IMR-90 (cell line): ENCODE data around the gene MALRD1. TPM values are rescaled to one million over a fixed set of nuclear protein-coding genes. Genes with fewer than 3 reads are reported as not detected.

Experiments used
- ATAC-seq: fragments of 200-7000 bp; cut with Tn5 transposase; 2 replicates; pipeline ENCODE4 v1.9.1; 2020; ENCODE audit warnings: low read depth, mild to moderate bottlenecking, moderate library complexity
- BruUV-seq: library from RNA; stranded (reverse); fragments of 400-500 nt; replicated peaks from 2 replicates; lab custom pipeline; 2021; lab: Mats Ljungman, UMichigan
- CTCF ChIA-PET: fragments of 300-600 bp; formaldehyde crosslinking; extraction: SDS; loops from one replicate; lab custom pipeline; 2021; ENCODE audit warnings: antibody characterized with exemption; lab: Yijun Ruan, JAX
- POLR2A ChIA-PET: fragments of 300-600 bp; sonication (Branson Sonifier 250); formaldehyde crosslinking; loops from one replicate; lab custom pipeline; 2022; ENCODE audit warnings: antibody characterized with exemption; ENCODE audit not compliant: unreplicated experiment; lab: Charles Lee
- DNase-seq: peaks from one replicate; pipeline ENCODE4 v3.0.0; 2013
- H2AFZ ChIP-seq: replicated peaks from 2 replicates; pipeline ENCODE3; 2013; ENCODE audit warnings: low read length, mild to moderate bottlenecking; ENCODE audit not compliant: poor library complexity
- H2AK5ac ChIP-seq: 2 replicates; pipeline ENCODE4 v1.6.1; 2013; ENCODE audit warnings: low read depth, low read length, inconsistent platforms
- H2AK9ac ChIP-seq: replicated peaks from 2 replicates; pipeline ENCODE3; 2013; ENCODE audit warnings: mild to moderate bottlenecking, low read depth, low read length, moderate library complexity; ENCODE audit not compliant: poor library complexity
- H2BK120ac ChIP-seq: 2 replicates; pipeline ENCODE4 v1.6.1; 2013; ENCODE audit warnings: low read depth, low read length, inconsistent platforms
- H2BK15ac ChIP-seq: 3 replicates; pipeline ENCODE4 v1.6.1; 2013; ENCODE audit warnings: low read depth, low read length, inconsistent platforms
- H2BK20ac ChIP-seq: 2 replicates; pipeline ENCODE4 v1.6.1; 2013; ENCODE audit warnings: low read depth, mild to moderate bottlenecking, inconsistent platforms, low read length, moderate library complexity
- H2BK5ac ChIP-seq: 2 replicates; pipeline ENCODE4 v1.6.1; 2013; ENCODE audit warnings: mild to moderate bottlenecking, low read depth, low read length, inconsistent platforms; ENCODE audit not compliant: poor library complexity, severe bottlenecking
- H3K14ac ChIP-seq: replicated peaks from 2 replicates; pipeline ENCODE4 v1.6.1; 2013; ENCODE audit warnings: low read depth, low read length, inconsistent platforms
- H3K18ac ChIP-seq: 2 replicates; pipeline ENCODE4 v1.6.1; 2013; ENCODE audit warnings: low read depth, low read length, control low read depth
- H3K23ac ChIP-seq: 2 replicates; pipeline ENCODE4 v1.6.1; 2013; ENCODE audit warnings: low read depth, low read length, inconsistent platforms
- H3K27ac ChIP-seq: 2 replicates; pipeline ENCODE4 v1.5.1; 2013; ENCODE audit warnings: mild to moderate bottlenecking, control low read depth, low read length; ENCODE audit not compliant: insufficient read depth
- H3K27me3 ChIP-seq: 2 replicates; pipeline ENCODE4 v1.6.1; 2013; ENCODE audit warnings: low read length; ENCODE audit not compliant: control insufficient read depth, insufficient read depth
- H3K36me3 ChIP-seq: 2 replicates; pipeline ENCODE4 v1.6.1; 2013; ENCODE audit warnings: low read length, mixed read lengths; ENCODE audit not compliant: control insufficient read depth, insufficient read depth
- H3K4ac ChIP-seq: 2 replicates; pipeline ENCODE4 v1.6.1; 2013; ENCODE audit warnings: low read depth, low read length, inconsistent platforms
- H3K4me1 ChIP-seq: 2 replicates; pipeline ENCODE4 v1.6.1; 2013; ENCODE audit warnings: low read length, mixed read lengths; ENCODE audit not compliant: control insufficient read depth, insufficient read depth
- H3K4me2 ChIP-seq: 2 replicates; pipeline ENCODE4 v1.6.1; 2013; ENCODE audit warnings: low read depth, mild to moderate bottlenecking, control low read depth, low read length, moderate library complexity
- H3K4me3 ChIP-seq: 2 replicates; pipeline ENCODE4 v1.5.1; 2013; ENCODE audit warnings: low read depth, mild to moderate bottlenecking, control low read depth, low read length, moderate library complexity; ENCODE audit not compliant: insufficient read depth
- H3K56ac ChIP-seq: 2 replicates; pipeline ENCODE4 v1.6.1; 2013; ENCODE audit warnings: low read length, inconsistent platforms; ENCODE audit not compliant: insufficient read depth; ENCODE audit errors: extremely low read depth
- H3K79me1 ChIP-seq, 2 experiments: 2 replicates each; pipeline ENCODE4 v1.6.1; 2013; ENCODE audit warnings: low read length in 2 of 2, inconsistent platforms in 1 of 2, low read depth in 1 of 2
- H3K9ac ChIP-seq: 2 replicates; pipeline ENCODE4 v1.6.1; 2013; ENCODE audit warnings: low read depth, low read length, control low read depth
- H3K9me1 ChIP-seq: 2 replicates; pipeline ENCODE4 v1.6.1; 2013; ENCODE audit warnings: low read length, inconsistent platforms; ENCODE audit not compliant: insufficient read depth
- H3K9me3 ChIP-seq: 2 replicates; pipeline ENCODE4 v1.6.1; 2013; ENCODE audit warnings: low read length; ENCODE audit not compliant: control insufficient read depth, insufficient read depth
- H4K20me1 ChIP-seq: 2 replicates; pipeline ENCODE4 v1.6.1; 2013; ENCODE audit warnings: low read length, inconsistent platforms; ENCODE audit not compliant: insufficient read depth
- H4K5ac ChIP-seq: 2 replicates; pipeline ENCODE4 v1.6.1; 2013; ENCODE audit warnings: mild to moderate bottlenecking, low read depth, low read length, control low read depth
- H4K8ac ChIP-seq, 2 experiments: 2 replicates each; pipeline ENCODE4 v1.6.1; 2013; ENCODE audit warnings: low read depth in 2 of 2, low read length in 2 of 2, control low read depth in 1 of 2, inconsistent platforms in 1 of 2
- H4K91ac ChIP-seq: 2 replicates; pipeline ENCODE4 v1.6.1; 2013; ENCODE audit warnings: low read depth, low read length, inconsistent platforms; ENCODE audit not compliant: insufficient read depth
- BHLHE40 ChIP-seq: fragments of 150-350 bp; IDR thresholded peaks from 2 replicates; pipeline ENCODE4 v1.6.1; 2016; ENCODE audit warnings: mild to moderate bottlenecking, low read depth, low read length
- CEBPB ChIP-seq: IDR thresholded peaks from 2 replicates; pipeline ENCODE4 v1.6.1; 2012; ENCODE audit warnings: low read depth, low read length, improper control_type of control experiment
- CHD1 ChIP-seq: IDR thresholded peaks from 2 replicates; pipeline ENCODE4 v1.6.1; 2012; ENCODE audit warnings: low read depth, low read length, improper control_type of control experiment
- FOS ChIP-seq: fragments of 150-350 bp; IDR thresholded peaks from 2 replicates; pipeline ENCODE4 v1.6.1; 2016; ENCODE audit warnings: low read depth, low read length
- MAFK ChIP-seq: IDR thresholded peaks from 2 replicates; pipeline ENCODE4 v1.6.1; 2012; ENCODE audit warnings: low read depth, low read length, improper control_type of control experiment
- MAZ ChIP-seq: IDR thresholded peaks from 2 replicates; pipeline ENCODE4 v1.6.1; 2012; ENCODE audit warnings: low read depth, mild to moderate bottlenecking, low read length, improper control_type of control experiment, moderate library complexity, borderline replicate concordance
- MXI1 ChIP-seq: IDR thresholded peaks from 2 replicates; pipeline ENCODE4 v1.6.1; 2012; ENCODE audit warnings: low read depth, mild to moderate bottlenecking, low read length, moderate library complexity, borderline replicate concordance
- NFE2L2 ChIP-seq: fragments of 150-350 bp; IDR thresholded peaks from 2 replicates; pipeline ENCODE4 v1.6.1; 2016; ENCODE audit warnings: low read depth, mild to moderate bottlenecking, low read length
- POLR2A ChIP-seq: IDR thresholded peaks from 2 replicates; pipeline ENCODE4 v1.6.1; 2012; ENCODE audit warnings: mild to moderate bottlenecking, low read depth, low read length
- RAD21 ChIP-seq: IDR thresholded peaks from 2 replicates; pipeline ENCODE4 v1.6.1; 2012; ENCODE audit warnings: low read length, improper control_type of control experiment
- RCOR1 ChIP-seq: IDR thresholded peaks from 2 replicates; pipeline ENCODE4 v1.6.1; 2012; ENCODE audit warnings: mild to moderate bottlenecking, low read length, improper control_type of control experiment; ENCODE audit not compliant: insufficient replicate concordance
- RFX5 ChIP-seq: IDR thresholded peaks from 2 replicates; pipeline ENCODE4 v1.8.0; 2012; ENCODE audit warnings: low read depth, mild to moderate bottlenecking, low read length, moderate library complexity
- SMC3 ChIP-seq: fragments of 150-350 bp; IDR thresholded peaks from 2 replicates; pipeline ENCODE4 v1.6.1; 2016; ENCODE audit warnings: low read depth, mild to moderate bottlenecking, antibody characterized with exemption, low read length, moderate library complexity
- WGBS, 2 experiments: methylation state at CpG; one replicate each; pipeline versions ENCODE4 v1.1.5 to v1.1.7; 2013; ENCODE audit warnings: missing lambda C conversion rate in 2 of 2; ENCODE audit not compliant: insufficient read length in 1 of 2; ENCODE audit errors: extremely low coverage in 2 of 2; 5-methylcytosine and 5-hydroxymethylcytosine counted together
- dilution Hi-C: fragments of 300-500 bp; cut with HindIII; formaldehyde crosslinking; loops from one replicate; pipeline ENCODE4 v1.14.3; 2018; ENCODE audit warnings: low sequenced_read_pairs; ENCODE audit not compliant: unreplicated experiment
- in situ Hi-C: fragments of 300-500 bp; cut with MboI; formaldehyde crosslinking; loops from 3 replicates; pipeline ENCODE4 v1.14.3; 2019; ENCODE audit warnings: low sequenced_read_pairs, inconsistent platforms, mixed read lengths
- intact Hi-C: fragments of 100-400 bp; cut with micrococcal nuclease; formaldehyde crosslinking; loops from 2 replicates; pipeline ENCODE4 v1.10.0; 2022
- polyA plus RNA-seq, 3 experiments: library from polyadenylated mRNA; depleted of rRNA; stranded (reverse); fragments of >200 nt; gene quantifications; 2 replicates each; pipeline ENCODE4 v1.2.3, GENCODE V29; 2012; ENCODE audit warnings: low replicate concordance in 1 of 3
- total RNA-seq: library from RNA; depleted of rRNA; stranded (reverse); fragments of >200 nt; gene quantifications from 2 replicates; pipeline ENCODE4 v1.2.3, GENCODE V29; 2012
- TF ChIP-seq, protein P1 (sequence below): fragments of 150-350 bp; IDR thresholded peaks from 2 replicates; pipeline ENCODE4 v1.6.1; 2017; ENCODE audit warnings: mild to moderate bottlenecking, antibody characterized with exemption, low read length, low read depth
- TF ChIP-seq, protein P2 (sequence below): conservative IDR thresholded peaks from 2 replicates; pipeline ENCODE4 v1.5.1; 2012; ENCODE audit warnings: mild to moderate bottlenecking, low read depth, low read length, improper control_type of control experiment
- TF ChIP-seq, protein P3 (sequence below): fragments of 150-350 bp; IDR thresholded peaks from 2 replicates; pipeline ENCODE4 v1.6.1; 2016; ENCODE audit warnings: low read depth, mild to moderate bottlenecking, low read length, moderate library complexity, borderline replicate concordance

The MALRD1 gene
- total and polyA plus RNA-seq, 2 of the 4 experiments (the other 2 are of a cell fraction), result 0.34 to 1.1 TPM

DNA sequence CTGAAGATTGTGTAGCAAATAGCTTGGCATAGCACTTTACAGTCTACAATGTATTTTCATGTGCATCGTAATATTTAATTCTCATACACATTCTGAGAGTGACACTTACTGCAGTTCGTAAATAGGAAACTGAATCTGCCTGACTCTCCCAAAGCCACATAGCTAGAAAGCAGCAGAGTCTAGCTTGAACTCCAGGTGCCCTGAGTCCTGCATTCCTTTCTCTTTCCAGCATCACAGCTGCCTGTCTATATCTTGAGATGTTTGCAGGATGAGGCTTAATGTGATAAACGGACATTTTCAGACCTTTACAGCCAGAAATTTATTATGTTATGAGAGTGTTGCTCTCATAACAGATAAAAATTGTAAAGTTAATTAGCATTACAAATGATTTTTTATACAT is 634.8 kb downstream of the MALRD1 start:
- intact Hi-C loops, result no loop called here
- no peak overlapping the region for H3K4ac ChIP-seq
- H3K9ac ChIP-seq, result no peak overlapping the region
- H2AK9ac ChIP-seq, result no peak overlapping the region
- H2BK20ac ChIP-seq, result peak overlapping the region; percentile 17; the same call in 1 of the 2 replicates
- H2BK120ac ChIP-seq, result peak overlapping the region; percentile 60; the same call in 1 of the 2 replicates
- BruUV-seq, result no TSS peak
- no CpG with 5 or more reads among the region's 3 CpGs for WGBS, 2 experiments
- no peak overlapping the region for H3K56ac ChIP-seq
- ATAC-seq (no peak), DNase-seq (peak; percentile 37)
- 0 out of 2 replicates have a peak overlapping the region, but pooled peaks have one; percentile 49 for H2AK5ac ChIP-seq
- no peak overlapping the region for H3K27ac ChIP-seq
- H4K8ac ChIP-seq, result peak overlapping the region in 1 of 2 experiments; percentile 27; a peak in 1 of 4 replicates
- in situ Hi-C loops, result no loop called here
- no peak overlapping the region for H3K4me2 ChIP-seq
- dilution Hi-C loops, result no loop called here
- H3K36me3 ChIP-seq, result no peaks in the 10 kb centered on the region
- H3K18ac ChIP-seq, result peak overlapping the region; percentile 68; the same call in 1 of the 2 replicates
- H3K27me3 ChIP-seq, result no peaks in the 10 kb centered on the region
- no peak overlapping the region for H4K91ac ChIP-seq
- H2BK15ac ChIP-seq, result no peak overlapping the region
- no peaks in the 10 kb centered on the region for H4K20me1 ChIP-seq
- TF ChIP-seq POLR2A (no peak), SMC3 (no peak), FOS (no peak), NFE2L2 (no peak), CHD1 (no peak), MXI1 (no peak), RAD21 (no peak), BHLHE40 (no peak), RCOR1 (no peak), CEBPB (no peak), RFX5 (no peak), MAZ (no peak), MAFK (no peak)
- TF ChIP-seq, protein P1, sequence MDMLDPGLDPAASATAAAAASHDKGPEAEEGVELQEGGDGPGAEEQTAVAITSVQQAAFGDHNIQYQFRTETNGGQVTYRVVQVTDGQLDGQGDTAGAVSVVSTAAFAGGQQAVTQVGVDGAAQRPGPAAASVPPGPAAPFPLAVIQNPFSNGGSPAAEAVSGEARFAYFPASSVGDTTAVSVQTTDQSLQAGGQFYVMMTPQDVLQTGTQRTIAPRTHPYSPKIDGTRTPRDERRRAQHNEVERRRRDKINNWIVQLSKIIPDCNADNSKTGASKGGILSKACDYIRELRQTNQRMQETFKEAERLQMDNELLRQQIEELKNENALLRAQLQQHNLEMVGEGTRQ, result no peak
- TF ChIP-seq, protein P2, sequence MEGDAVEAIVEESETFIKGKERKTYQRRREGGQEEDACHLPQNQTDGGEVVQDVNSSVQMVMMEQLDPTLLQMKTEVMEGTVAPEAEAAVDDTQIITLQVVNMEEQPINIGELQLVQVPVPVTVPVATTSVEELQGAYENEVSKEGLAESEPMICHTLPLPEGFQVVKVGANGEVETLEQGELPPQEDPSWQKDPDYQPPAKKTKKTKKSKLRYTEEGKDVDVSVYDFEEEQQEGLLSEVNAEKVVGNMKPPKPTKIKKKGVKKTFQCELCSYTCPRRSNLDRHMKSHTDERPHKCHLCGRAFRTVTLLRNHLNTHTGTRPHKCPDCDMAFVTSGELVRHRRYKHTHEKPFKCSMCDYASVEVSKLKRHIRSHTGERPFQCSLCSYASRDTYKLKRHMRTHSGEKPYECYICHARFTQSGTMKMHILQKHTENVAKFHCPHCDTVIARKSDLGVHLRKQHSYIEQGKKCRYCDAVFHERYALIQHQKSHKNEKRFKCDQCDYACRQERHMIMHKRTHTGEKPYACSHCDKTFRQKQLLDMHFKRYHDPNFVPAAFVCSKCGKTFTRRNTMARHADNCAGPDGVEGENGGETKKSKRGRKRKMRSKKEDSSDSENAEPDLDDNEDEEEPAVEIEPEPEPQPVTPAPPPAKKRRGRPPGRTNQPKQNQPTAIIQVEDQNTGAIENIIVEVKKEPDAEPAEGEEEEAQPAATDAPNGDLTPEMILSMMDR, result no peak
- TF ChIP-seq, protein P3, sequence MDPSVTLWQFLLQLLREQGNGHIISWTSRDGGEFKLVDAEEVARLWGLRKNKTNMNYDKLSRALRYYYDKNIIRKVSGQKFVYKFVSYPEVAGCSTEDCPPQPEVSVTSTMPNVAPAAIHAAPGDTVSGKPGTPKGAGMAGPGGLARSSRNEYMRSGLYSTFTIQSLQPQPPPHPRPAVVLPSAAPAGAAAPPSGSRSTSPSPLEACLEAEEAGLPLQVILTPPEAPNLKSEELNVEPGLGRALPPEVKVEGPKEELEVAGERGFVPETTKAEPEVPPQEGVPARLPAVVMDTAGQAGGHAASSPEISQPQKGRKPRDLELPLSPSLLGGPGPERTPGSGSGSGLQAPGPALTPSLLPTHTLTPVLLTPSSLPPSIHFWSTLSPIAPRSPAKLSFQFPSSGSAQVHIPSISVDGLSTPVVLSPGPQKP, result no peak
- H3K14ac ChIP-seq, result no peak overlapping the region; the same call in 1 of the 2 replicates
- H3K23ac ChIP-seq, result no peak overlapping the region
- no peak overlapping the region for H3K4me3 ChIP-seq
- no peaks in the 10 kb centered on the region for H3K79me1 ChIP-seq
- ChIA-PET CTCF (interaction anchor here (0.7 kb wide), 1 partner anchor 470 kb away, joined by 3 read pairs; no protein-coding TSS in a partner anchor), POLR2A (interaction anchor here (0.6 kb wide), 1 partner anchor 25 kb away, joined by 3 read pairs; no protein-coding TSS in a partner anchor)
- H2AFZ ChIP-seq, result no peak overlapping the region
- 0 out of 2 replicates have a peak overlapping the region, but pooled peaks have one; percentile 46 for H4K5ac ChIP-seq
- peaks cover 4% of the 10 kb centered on the region for H3K4me1 ChIP-seq
- no peaks in the 10 kb centered on the region for H3K9me1 ChIP-seq
- H2BK5ac ChIP-seq, result no peak overlapping the region
- no peaks in the 10 kb centered on the region for H3K9me3 ChIP-seq
